ENCODE measurements around the gene NPNT.

Gene NPNT

GRCh38 chr4:105871997-105872396 is 23.3 kb upstream of the NPNT start:
- no peak for TF ChIP-seq ZFX (IDR thresholded peaks at IDR 0.05)
- TF ChIP-seq CTCF (conservative IDR thresholded peaks at IDR 0.05), result no peak
- no peak overlapping the region for H3K27ac ChIP-seq

GRCh38 chr4:105875233-105875632 is 20.0 kb upstream of the NPNT start:
- H3K27ac ChIP-seq, result no peak overlapping the region
- TF ChIP-seq CTCF (conservative IDR thresholded peaks at IDR 0.05) (no peak), ZFX (IDR thresholded peaks at IDR 0.05) (no peak)

- TF ChIP-seq CTCF (conservative IDR thresholded peaks at IDR 0.05), result no peak
- TF ChIP-seq ZFX (IDR thresholded peaks at IDR 0.05), result no peak
- H3K27ac ChIP-seq, result no peak overlapping the region
Measured at GRCh38 chr4:105878668-105879067, 16.6 kb upstream of the NPNT start.

- TF ChIP-seq ZFX (IDR thresholded peaks at IDR 0.05) (no peak), CTCF (conservative IDR thresholded peaks at IDR 0.05) (no peak)
- H3K27ac ChIP-seq, result no peak overlapping the region
Measured at GRCh38 chr4:105887508-105887907, 7.8 kb upstream of the NPNT start.

- H3K27ac ChIP-seq, result no peak overlapping the region
- TF ChIP-seq ZFX (IDR thresholded peaks at IDR 0.05) (no peak), CTCF (conservative IDR thresholded peaks at IDR 0.05) (no peak)
Measured at GRCh38 chr4:105895583-105896460, 551 bp downstream of the NPNT start.

GRCh38 chr4:105896461-105896942 is 1.2 kb downstream of the NPNT start:
- H3K27ac ChIP-seq, result no peak overlapping the region
- TF ChIP-seq ZFX (IDR thresholded peaks at IDR 0.05), result no peak
- TF ChIP-seq CTCF (conservative IDR thresholded peaks at IDR 0.05), result no peak

- no peak overlapping the region for H3K27ac ChIP-seq
- TF ChIP-seq ZFX (IDR thresholded peaks at IDR 0.05) (no peak), CTCF (conservative IDR thresholded peaks at IDR 0.05) (no peak)
Measured at GRCh38 chr4:105896984-105897775, 1.9 kb downstream of the NPNT start.

All from C4-2B (cell line).